Fibroblast of skin of right quadriceps (primary cell): ENCODE results near the gene IRF2.
A peak's percentile ranks its signal among the peaks of the same experiment; 100 is the strongest.

ENCODE experiments used
- DNase-seq: peaks from one replicate; pipeline ENCODE4 v3.0.0-alpha.2; 2013

The IRF2 gene

GRCh38 chr4:184473499-184474262 is 669 bp downstream of the IRF2 start:
- DNase-seq: peak; percentile 26

DNA sequence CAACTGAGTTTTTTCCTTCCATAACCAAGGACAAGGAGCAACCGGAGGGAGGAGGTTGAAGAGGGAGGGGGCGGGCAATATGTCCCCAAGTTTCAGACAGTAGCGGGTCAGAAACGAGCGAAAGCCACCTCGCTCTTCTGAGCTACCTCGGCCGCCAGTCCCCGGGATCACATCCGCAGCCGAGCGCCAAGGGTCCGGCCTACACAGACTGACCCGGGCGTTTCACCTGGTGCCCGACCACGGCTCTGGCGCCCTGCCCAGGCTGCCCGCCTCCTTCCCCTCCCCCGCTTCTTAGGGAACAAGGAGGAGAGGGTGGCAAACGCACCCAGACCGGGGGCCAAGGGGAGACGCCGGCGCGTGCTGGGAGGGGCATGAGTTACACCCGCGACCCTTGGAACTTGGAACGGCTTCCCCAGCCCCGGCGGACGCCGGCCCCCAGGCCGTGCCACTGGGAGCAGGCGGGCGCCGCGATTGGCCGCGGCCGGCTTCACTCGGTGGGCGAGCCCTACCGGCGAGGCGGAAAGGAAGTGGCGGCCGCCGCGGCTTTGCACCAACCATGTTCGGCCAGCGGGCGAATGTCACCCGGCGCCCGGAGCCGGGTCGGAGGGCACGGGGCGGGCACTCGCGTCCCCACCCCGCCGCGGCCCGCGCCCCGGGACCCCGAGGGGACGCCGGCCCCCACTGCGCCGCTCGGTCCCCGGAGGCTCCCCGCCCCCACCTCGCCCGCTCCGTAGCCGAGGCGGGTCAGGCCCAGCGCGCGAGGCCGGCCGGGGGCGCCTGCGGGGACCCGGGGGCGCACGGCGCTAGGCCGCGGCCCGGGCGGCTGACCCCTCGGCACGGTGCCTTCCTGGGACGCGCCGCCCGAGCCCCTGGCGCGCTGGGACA is 1.5 kb downstream of the IRF2 start:
- peak; percentile 53 for DNase-seq

DNA sequence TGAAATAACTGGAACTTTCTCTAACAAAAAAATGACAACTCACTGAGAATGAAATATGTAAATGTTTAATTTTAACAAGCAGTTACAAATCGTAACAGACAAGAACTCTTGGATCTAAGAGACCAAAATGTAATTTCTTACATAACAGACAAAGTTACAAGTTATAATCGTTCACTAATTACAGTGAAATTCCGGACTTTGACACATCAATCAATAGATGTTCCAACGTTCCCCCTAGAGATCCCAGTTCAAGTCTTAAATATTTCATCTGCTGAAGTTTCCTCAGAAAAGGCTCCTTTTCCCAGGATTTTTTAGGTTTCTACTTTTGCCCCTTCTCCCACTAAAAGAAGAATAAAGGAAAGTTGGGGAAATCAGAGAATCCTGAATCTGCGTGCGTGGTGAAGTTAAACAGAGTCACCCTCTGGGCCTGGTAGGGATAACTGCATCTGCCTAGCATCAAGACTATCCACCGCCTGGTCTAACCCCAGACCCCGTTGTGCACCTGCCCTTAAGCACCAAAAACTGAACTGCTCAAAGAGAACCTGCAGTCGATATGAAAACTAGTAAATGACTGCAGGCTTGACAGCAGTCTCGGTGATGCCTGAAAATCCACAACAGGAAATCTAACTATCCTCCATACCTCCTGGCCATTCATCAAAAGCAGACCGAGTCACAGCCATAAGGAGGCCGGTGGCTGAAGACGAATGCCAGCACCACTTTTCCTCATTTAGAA is 2.3 kb downstream of the IRF2 start:
- DNase-seq: no peak

- DNase-seq: no peak
Observed at GRCh38 chr4:184470785-184471110, 3.6 kb downstream of the IRF2 start.

DNA sequence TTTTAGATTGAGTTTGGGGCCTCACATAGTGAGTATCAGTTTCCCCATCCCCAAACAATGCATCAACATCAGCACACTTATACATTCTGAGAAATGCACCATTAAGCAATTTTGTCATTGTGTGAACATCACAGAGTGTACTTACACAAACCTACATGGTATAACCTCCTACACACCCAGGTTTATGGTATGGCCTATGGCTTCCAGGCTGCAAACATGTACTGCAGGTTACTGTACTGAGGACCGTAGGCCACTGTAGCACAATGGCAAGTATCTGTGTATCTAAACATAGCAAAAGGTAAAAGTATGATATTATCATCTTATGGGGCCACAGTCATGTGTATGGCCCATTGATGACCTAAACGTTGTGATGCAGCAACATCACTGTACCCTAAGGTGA is 7.7 kb downstream of the IRF2 start:
- DNase-seq: no peak

DNA sequence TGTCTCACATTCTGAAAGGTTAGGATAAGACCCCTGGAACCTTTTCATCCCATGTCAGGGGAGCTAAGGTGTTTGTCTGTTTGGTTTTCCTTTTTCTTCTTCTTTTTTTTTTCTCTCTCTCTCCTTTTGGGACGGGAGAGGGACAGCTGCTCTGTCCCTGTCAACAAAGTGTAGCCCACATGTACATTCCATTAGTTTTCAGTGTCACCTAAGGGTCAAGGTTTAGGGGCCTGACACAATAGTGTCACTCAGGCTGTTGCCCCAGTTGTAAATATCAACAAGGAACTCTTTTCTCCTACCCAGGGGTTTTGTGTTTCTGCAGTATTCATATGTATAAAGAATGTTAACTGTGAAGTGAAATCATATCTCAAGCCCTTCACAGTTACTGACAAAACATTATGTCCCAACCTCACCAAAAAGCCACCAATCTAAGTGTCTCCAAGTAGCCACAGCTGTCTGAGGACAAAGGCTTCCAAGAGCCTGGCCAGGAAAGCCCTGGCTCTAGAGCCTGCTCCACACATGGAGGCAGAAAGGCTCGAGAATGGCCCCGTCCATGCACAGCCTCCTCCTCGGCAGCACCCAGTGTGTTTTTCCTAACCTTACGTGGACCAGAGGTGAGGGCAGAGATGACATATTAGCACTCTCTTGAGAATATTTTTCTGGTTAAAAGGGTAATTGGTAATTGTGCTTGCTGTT is 9.4 kb downstream of the IRF2 start:
- no peak for DNase-seq

DNA sequence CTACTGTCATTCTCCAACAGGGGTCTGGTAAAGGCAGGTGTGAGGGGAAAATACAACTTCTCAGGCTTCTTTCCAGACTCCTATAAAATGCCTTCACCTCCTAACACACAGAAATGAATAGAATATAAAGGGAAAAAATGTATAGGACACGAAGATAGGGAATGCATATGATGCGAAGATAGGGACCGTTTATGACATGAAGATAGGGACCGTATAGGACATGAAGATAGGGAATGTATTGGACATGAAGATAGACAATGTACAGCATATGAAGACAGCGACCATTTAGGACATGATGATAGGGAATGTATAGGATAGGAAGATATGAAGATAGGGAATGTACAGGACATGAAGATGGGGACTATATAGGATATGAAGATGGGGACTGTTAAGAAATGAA is 10.5 kb downstream of the IRF2 start:
- DNase-seq: no peak

DNA sequence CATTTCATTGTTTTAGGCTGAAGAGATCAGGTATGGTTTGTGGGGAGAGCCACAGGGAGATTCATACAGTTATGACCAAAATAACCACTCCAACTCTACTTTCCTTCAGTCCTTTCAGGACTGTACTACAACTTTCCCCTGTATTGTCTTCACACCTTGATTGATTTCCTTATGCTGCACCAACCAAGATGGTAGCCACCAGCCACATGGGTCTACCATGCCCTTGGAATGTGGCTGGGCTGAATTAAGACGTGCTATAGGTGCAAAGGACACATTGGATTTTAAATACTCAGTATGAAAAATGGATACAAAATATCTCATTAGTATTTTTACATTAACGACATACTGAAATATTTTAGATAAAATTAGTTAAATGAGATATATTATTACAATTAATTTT is 11.2 kb downstream of the IRF2 start:
- no peak for DNase-seq

DNA sequence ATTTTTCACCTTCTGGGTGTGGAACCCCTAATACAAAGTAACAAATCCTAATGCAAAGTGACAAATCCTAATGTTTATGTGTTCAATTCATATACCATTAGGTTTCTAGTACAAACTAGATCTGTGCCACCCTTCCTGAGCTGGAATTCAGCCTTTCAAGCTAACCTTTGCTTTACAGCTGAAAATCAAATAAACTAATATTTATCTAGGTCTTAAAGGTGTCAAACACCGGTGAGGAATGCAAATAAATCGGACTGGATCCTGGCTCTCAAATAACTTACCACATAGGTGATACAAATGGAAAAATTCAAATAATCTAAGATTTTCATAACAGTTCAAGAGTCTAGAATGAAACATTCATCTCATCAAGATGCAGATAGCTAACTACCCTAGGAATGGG is 11.6 kb downstream of the IRF2 start:
- no peak for DNase-seq

DNA sequence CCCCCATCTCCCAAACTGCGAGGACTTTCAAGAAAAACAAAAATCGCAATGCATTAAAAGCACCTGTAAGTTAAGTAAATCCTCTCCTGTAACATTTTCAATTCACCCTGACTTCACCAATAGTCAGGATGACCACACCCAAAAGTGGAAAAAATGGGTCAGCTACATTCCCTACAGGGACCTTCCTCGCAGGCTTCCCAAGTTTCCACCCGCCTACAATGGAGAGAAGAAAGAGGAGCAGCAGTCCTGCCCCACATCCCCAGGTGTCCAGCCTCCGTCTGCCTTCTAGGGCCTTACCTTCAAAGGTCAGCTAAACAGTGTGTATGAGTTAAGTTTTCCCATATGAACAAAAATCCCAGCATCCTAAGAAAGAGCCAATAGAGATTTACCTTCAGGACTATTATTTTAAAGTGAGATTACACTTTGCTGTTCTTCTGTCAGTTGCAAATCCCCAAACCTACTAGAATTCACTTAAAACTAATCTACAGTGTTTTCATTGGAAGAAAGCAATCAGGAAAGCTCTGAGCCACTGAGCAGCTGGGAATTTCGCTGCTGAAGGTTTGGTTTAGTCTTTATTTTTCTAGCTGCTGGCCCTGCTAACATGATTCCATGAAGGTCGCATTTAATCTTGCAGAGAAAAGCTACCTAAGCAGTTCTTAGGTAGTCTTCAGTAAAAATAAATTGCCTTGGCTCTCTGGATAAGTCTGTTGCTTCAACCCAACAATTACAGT is 12.5 kb downstream of the IRF2 start:
- no peak for DNase-seq

GRCh38 chr4:184460499-184461285 is 13.7 kb downstream of the IRF2 start:
- no peak for DNase-seq

DNA sequence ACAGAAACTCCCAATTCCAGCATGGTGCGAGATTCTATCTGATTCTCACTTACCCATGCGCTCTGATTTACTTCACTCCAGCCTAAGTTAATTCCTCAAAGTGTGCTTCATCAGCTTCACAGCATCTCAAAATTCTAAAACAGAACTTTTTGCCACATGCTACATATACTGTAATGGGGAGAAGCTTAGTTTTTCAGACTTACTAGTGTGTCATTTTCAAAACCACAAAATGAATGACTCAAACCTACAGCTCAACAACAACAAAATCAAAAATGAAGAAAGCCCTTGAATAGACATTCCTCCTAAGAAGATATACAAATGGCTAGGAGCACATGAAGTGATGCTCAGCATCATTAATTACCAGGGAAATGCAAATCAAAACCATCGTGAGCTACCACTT is 14.9 kb downstream of the IRF2 start:
- DNase-seq: peak; percentile 72

GRCh38 chr4:184457535-184458249 is 16.7 kb downstream of the IRF2 start:
- DNase-seq: no peak

DNA sequence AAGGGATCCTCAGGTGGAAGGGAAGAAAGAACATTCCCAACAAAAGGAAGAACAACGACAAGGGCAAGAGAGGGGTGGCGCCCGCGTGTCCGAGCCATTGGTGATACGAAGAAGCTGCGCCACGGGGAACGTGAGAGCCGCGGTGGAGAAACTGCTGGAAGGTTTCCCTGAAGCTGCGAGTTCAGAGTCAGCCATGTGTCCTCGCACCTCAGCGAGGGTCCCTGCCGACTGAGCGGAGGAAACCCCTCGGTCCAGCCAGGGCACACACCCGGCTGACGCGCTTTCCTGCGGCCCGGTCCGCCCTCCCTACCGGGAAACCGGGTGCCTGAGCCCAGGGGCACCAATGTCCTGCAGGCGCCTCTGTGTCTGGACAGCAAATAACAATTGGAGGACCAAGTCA is 18.0 kb downstream of the IRF2 start:
- no peak for DNase-seq

- no peak for DNase-seq
Observed at GRCh38 chr4:184455299-184455698, 19.1 kb downstream of the IRF2 start.

GRCh38 chr4:184453365-184454160 is 20.8 kb downstream of the IRF2 start:
- peak; percentile 86 for DNase-seq

GRCh38 chr4:184452740-184453139 is 21.6 kb downstream of the IRF2 start:
- no peak for DNase-seq

DNA sequence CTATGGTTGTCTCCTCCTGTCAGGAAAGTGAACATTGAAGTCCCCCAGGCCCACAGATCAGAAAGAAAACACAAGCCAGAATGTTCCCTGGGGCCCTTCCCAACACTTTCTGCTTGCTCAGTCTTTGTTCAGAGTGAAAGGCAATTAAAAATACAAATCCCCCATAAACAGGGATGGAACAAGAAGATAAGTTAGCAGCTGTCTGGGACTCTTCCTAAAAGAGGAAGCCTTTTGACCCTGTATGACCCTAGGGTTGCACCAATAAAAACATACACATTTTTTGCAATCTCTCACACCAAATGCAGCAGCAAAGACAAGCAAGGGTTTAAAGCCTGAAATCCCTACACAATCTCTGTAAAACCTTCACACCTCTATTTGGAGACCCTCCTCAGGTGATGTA is 22.6 kb downstream of the IRF2 start:
- no peak for DNase-seq

DNA sequence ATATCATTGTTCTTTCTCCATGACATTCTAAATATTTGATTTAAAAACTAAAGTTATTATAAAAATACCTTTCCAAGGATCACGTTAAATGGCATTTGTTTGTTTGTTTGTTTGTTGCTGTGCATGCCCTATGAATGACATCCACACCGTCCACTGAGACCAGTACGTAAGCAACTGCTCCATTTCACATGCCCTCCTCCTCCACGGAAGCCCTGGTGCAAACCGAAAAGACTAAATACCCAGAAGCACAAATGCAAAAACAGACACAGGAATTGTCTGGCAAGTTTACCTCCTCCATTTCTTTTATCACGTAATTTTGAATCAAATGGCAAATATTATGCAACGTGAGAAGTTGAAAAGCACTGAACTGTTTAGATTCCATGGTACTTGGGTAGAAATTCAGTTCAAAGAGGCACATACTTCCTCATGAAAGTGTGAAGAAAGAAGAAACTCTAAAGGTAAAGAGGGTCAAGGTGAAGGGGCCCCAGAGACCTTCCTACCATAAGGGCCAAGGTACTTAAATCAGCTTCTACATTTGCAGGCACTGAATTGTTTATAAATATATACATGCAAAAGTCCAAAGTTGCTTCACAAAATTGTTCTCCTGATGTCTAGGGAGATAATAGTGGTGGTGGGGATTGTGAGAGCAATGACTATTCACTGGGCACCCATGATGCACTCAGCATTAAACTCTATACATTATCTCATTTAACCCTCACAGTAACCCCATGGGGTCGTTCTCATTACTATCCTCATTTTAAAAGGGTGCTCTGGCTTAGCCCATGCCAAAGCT is 23.4 kb downstream of the IRF2 start:
- DNase-seq: no peak
